Measurements from ENCODE around the gene FUBP3. TPM values are rescaled to one million over a fixed set of nuclear protein-coding genes. Genes with fewer than 3 reads are reported as not detected.
"Not testable (repeated sequence)": the region's sequence is repeated elsewhere in the genome, so short reads cannot be mapped to it uniquely, and the experiment has no call there.

FUBP3 gene
- total RNA-seq, 1 donor from 2014 or later = 87.2 TPM

DNA sequence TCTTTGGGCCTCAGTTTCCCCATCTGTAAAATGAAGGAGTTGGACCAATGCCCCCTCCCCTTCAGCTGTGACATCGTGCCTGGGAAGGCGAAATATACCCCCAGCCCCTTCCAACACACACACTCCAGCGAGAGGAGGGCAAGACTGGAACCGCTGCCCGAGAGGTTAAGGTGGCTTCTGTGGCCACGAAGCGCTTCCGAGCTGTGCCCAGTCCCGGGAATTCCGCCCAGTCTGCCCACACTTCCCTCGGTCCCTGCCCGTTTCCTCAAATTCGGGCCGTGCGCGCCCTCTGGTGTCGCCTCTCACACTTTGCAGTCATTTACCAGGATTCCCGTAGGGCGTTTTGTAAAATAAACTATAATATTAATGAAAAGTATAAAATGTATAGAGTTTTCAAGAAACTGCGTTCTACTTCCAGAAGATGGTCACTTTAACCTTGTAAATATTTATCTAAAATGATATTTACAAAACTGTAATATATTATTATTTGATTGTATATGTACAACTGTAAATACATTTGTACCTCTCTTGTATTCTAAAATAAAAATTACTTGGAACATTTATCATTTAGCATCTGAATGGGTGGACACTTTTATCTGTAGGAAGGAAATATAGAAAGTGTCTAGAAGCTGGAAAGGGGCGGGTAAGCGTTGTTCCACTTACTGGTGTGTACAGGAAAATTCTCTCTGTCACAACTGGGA is 103.2 kb downstream of the FUBP3 start:
- Histone ChIP-seq H3K36me3 (no peaks in the 10 kb centered on the region), H3K9me3 (ENCODE audit: low read depth) (no peaks in the 10 kb centered on the region), H3K27ac (no peak overlapping the region), H4K20me1 (ENCODE audit: low read depth) (no peaks in the 10 kb centered on the region), H3K9ac (no peak overlapping the region), H2AFZ (replicated peaks) (no peak overlapping the region), H3K4me1 (no peaks in the 10 kb centered on the region), H3K79me2 (ENCODE audit: low read depth) (no peaks in the 10 kb centered on the region), H3K4me2 (peak overlapping the region; percentile 93), H3K4me3 (peak overlapping the region; percentile 72), H3K27me3 (peaks cover 55% of the 10 kb centered on the region), H3F3A (ENCODE audit: low read depth) (peaks cover 7% of the 10 kb centered on the region)
- Mint-ChIP-seq H3K27me3 (ENCODE audit: insufficient read depth, low read depth) (peaks cover 50% of the 10 kb centered on the region), H3K4me1 (peaks cover 5% of the 10 kb centered on the region), H3K36me3 (peaks cover 2% of the 10 kb centered on the region), H3K9me3 (peaks cover 10% of the 10 kb centered on the region), H3K27ac (no peak overlapping the region), H3K4me3 (peak overlapping the region; percentile 85)
- peak; percentile 90 for DNase-seq (ENCODE audit: low spot score)
- peak; percentile 24 for TF ChIP-seq EZH2 (IDR thresholded peaks at IDR 0.05)
- TF ChIP-seq, protein P1, sequence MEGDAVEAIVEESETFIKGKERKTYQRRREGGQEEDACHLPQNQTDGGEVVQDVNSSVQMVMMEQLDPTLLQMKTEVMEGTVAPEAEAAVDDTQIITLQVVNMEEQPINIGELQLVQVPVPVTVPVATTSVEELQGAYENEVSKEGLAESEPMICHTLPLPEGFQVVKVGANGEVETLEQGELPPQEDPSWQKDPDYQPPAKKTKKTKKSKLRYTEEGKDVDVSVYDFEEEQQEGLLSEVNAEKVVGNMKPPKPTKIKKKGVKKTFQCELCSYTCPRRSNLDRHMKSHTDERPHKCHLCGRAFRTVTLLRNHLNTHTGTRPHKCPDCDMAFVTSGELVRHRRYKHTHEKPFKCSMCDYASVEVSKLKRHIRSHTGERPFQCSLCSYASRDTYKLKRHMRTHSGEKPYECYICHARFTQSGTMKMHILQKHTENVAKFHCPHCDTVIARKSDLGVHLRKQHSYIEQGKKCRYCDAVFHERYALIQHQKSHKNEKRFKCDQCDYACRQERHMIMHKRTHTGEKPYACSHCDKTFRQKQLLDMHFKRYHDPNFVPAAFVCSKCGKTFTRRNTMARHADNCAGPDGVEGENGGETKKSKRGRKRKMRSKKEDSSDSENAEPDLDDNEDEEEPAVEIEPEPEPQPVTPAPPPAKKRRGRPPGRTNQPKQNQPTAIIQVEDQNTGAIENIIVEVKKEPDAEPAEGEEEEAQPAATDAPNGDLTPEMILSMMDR (IDR thresholded peaks at IDR 0.05) = peak; percentile 83
- TF ChIP-seq EZH2phosphoT487 (IDR thresholded peaks at IDR 0.05) = peak; percentile 21

DNA sequence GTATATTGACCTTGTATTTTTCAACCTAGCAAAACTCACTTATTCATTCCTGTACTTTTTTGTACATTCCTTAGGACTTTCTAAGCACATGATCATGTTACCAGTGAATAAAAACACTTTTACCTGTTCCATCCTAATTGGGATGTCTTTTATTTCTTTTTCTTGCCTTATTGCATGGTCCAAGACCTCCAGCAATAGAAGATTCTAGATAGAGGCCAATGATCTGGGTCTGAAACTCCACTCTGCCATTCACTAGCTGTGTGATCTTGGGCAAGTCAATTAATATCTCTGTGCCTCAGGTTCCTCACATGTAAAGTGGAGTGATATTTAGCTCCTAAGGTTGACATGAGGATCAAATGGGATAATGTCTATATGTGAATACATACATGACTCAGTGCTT is 105.7 kb downstream of the FUBP3 start:
- H4K20me1 ChIP-seq (ENCODE audit: low read depth) = no peaks in the 10 kb centered on the region
- H3K27ac Mint-ChIP-seq = no peak overlapping the region
- no peak overlapping the region for H3K4me2 ChIP-seq
- H3K9me3 ChIP-seq (ENCODE audit: low read depth) = no peaks in the 10 kb centered on the region
- TF ChIP-seq, protein P1 (IDR thresholded peaks at IDR 0.05) = no peak
- TF ChIP-seq EZH2 (IDR thresholded peaks at IDR 0.05) (no peak), EZH2phosphoT487 (IDR thresholded peaks at IDR 0.05) (no peak)
- no peaks in the 10 kb centered on the region for H3K79me2 ChIP-seq (ENCODE audit: low read depth)
- H3K4me3 Mint-ChIP-seq = no peak overlapping the region
- H3K27me3 Mint-ChIP-seq (ENCODE audit: insufficient read depth, low read depth) = peaks cover 40% of the 10 kb centered on the region
- peaks cover 18% of the 10 kb centered on the region for H3F3A ChIP-seq (ENCODE audit: low read depth)
- peaks cover 2% of the 10 kb centered on the region for H3K36me3 Mint-ChIP-seq
- peaks cover 10% of the 10 kb centered on the region for H3K4me1 Mint-ChIP-seq
- H3K9ac ChIP-seq = no peak overlapping the region
- DNase-seq (ENCODE audit: low spot score) = no peak
- H2AFZ ChIP-seq (replicated peaks) = no peak overlapping the region
- no peak overlapping the region for H3K4me3 ChIP-seq
- H3K9me3 Mint-ChIP-seq = peaks cover 10% of the 10 kb centered on the region
- peaks cover 30% of the 10 kb centered on the region for H3K27me3 ChIP-seq
- no peak overlapping the region for H3K27ac ChIP-seq
- H3K4me1 ChIP-seq = peaks cover 9% of the 10 kb centered on the region
- no peaks in the 10 kb centered on the region for H3K36me3 ChIP-seq

DNA sequence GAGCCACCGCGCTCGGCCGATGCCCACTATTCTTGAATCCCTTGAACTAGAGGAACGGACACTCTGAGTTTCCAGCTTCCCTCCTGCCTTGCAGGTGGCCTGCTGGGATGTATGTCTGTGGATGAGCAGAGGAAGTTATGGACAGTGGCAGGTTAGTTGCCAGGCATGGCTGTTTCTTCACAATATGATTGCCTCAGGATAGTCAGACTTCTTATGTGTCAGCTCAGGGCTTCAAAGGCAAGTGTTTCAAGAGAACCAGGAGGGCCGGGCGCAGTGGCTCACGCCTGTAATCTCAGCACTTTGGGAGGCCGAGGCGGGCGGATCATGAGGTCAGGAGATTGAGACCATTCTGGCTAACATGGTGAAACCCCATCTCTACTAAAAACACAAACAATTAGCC is 106.6 kb downstream of the FUBP3 start:
- not testable (repeated sequence) for H3K27ac ChIP-seq; H3K4me2 ChIP-seq; H3K9me3 ChIP-seq (ENCODE audit: low read depth); H3K4me3 Mint-ChIP-seq; H3K4me3 ChIP-seq; H3K9ac ChIP-seq; DNase-seq (ENCODE audit: low spot score); H3K27ac Mint-ChIP-seq; H3K36me3 Mint-ChIP-seq; H3K79me2 ChIP-seq (ENCODE audit: low read depth); H2AFZ ChIP-seq (replicated peaks); H4K20me1 ChIP-seq (ENCODE audit: low read depth); H3K9me3 Mint-ChIP-seq; H3K36me3 ChIP-seq
- peaks cover 15% of the 10 kb centered on the region for H3K4me1 ChIP-seq
- H3K27me3 Mint-ChIP-seq (ENCODE audit: insufficient read depth, low read depth) = peaks cover 39% of the 10 kb centered on the region
- peaks cover 17% of the 10 kb centered on the region for H3K4me1 Mint-ChIP-seq
- H3K27me3 ChIP-seq = peaks cover 21% of the 10 kb centered on the region
- H3F3A ChIP-seq (ENCODE audit: low read depth) = peaks cover 25% of the 10 kb centered on the region

DNA sequence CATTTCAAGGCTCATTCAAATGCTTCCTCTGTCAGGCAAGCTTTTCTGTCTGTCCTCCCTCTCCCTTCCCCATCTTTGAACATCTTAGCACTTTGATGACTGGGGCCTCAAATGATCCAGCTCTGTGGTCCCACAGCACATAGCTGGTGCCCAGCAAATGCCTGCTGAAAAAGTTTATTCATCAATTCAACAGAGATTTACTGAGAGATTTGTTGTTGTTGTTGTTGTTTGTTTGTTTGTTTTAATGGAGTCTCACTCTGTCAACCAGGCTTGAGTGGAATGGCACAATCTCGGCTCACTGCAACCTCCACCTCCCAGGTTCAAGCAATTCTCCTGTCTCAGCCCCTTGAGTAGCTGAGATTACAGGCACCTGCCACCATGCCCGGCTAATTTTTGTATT is 108.2 kb downstream of the FUBP3 start:
- Histone ChIP-seq H3K9ac (no peak overlapping the region), H3K4me3 (no peak overlapping the region), H3F3A (ENCODE audit: low read depth) (peaks cover 31% of the 10 kb centered on the region), H3K4me1 (peaks cover 18% of the 10 kb centered on the region), H3K4me2 (no peak overlapping the region), H3K27me3 (peaks cover 6% of the 10 kb centered on the region), H3K9me3 (ENCODE audit: low read depth) (no peaks in the 10 kb centered on the region), H4K20me1 (ENCODE audit: low read depth) (no peaks in the 10 kb centered on the region), H3K36me3 (no peaks in the 10 kb centered on the region), H3K79me2 (ENCODE audit: low read depth) (no peaks in the 10 kb centered on the region), H2AFZ (replicated peaks) (no peak overlapping the region), H3K27ac (no peak overlapping the region)
- peaks cover 10% of the 10 kb centered on the region for H3K9me3 Mint-ChIP-seq
- H3K27me3 Mint-ChIP-seq (ENCODE audit: insufficient read depth, low read depth) = peaks cover 33% of the 10 kb centered on the region
- no peak overlapping the region for H3K4me3 Mint-ChIP-seq
- peaks cover 25% of the 10 kb centered on the region for H3K4me1 Mint-ChIP-seq
- no peak for TF ChIP-seq EZH2phosphoT487 (IDR thresholded peaks at IDR 0.05)
- TF ChIP-seq EZH2 (IDR thresholded peaks at IDR 0.05) = no peak
- TF ChIP-seq, protein P1 (IDR thresholded peaks at IDR 0.05) = no peak
- peak overlapping the region; percentile 6 for H3K27ac Mint-ChIP-seq
- DNase-seq (ENCODE audit: low spot score) = no peak
- peaks cover 2% of the 10 kb centered on the region for H3K36me3 Mint-ChIP-seq

Data from neural progenitor cell (in vitro differentiated cells).